ENCODE data around the gene GGCX.
"Not testable (repeated sequence)": the region's sequence is repeated elsewhere in the genome, so short reads cannot be mapped to it uniquely, and the experiment has no call there.

The GGCX gene

GRCh38 chr2:85594715-85595300 is 33.5 kb upstream of the GGCX start:
- FAIRE-seq (no peak), DNase-seq (ENCODE audit: insufficient read length, low spot score) (no peak)

GRCh38 chr2:85593023-85593422 is 31.7 kb upstream of the GGCX start:
- FAIRE-seq = no peak
- DNase-seq (ENCODE audit: insufficient read length, low spot score) = no peak

GRCh38 chr2:85592299-85592698 is 31.0 kb upstream of the GGCX start:
- DNase-seq (ENCODE audit: insufficient read length, low spot score); FAIRE-seq: not testable (repeated sequence)

GRCh38 chr2:85591563-85591962 is 30.3 kb upstream of the GGCX start:
- DNase-seq (ENCODE audit: insufficient read length, low spot score) (no peak), FAIRE-seq (no peak)

GRCh38 chr2:85590950-85591349 is 29.7 kb upstream of the GGCX start:
- DNase-seq (ENCODE audit: insufficient read length, low spot score) = no peak
- FAIRE-seq = no peak

GRCh38 chr2:85589982-85590791 is 28.9 kb upstream of the GGCX start:
- no peak for DNase-seq (ENCODE audit: insufficient read length, low spot score)
- FAIRE-seq = no peak

- no peak for DNase-seq (ENCODE audit: insufficient read length, low spot score)
- FAIRE-seq = no peak
Measured at GRCh38 chr2:85589181-85589580, 27.9 kb upstream of the GGCX start.

- no peak for DNase-seq (ENCODE audit: insufficient read length, low spot score)
- no peak for FAIRE-seq
Measured at GRCh38 chr2:85588645-85589044, 27.4 kb upstream of the GGCX start.

- FAIRE-seq = no peak
Measured at GRCh38 chr2:85588236-85588635, 26.9 kb upstream of the GGCX start.

GRCh38 chr2:85585781-85586105 is 24.4 kb upstream of the GGCX start:
- FAIRE-seq (no peak), DNase-seq (ENCODE audit: insufficient read length, low spot score) (peak; percentile 33)

More at GRCh38 chr2:85588236-85588635, 26.9 kb upstream of the GGCX start:
- DNase-seq (ENCODE audit: insufficient read length, low spot score) = no peak

- DNase-seq (ENCODE audit: insufficient read length, low spot score) (peak; percentile 83), FAIRE-seq (peak; percentile 67)
Measured at GRCh38 chr2:85584857-85585780, 23.8 kb upstream of the GGCX start.

GRCh38 chr2:85584354-85584856 is 23.1 kb upstream of the GGCX start, which contains the start of gene VAMP5:
Gene VAMP5, plus strand, starts transcription at chr2:85584431. Its CDS starts 60 bp downstream, at chr2:85584491.
- DNase-seq (ENCODE audit: insufficient read length, low spot score) (no peak), FAIRE-seq (no peak)

GRCh38 chr2:85583667-85584353 is 22.5 kb upstream of the GGCX start:
- DNase-seq (ENCODE audit: insufficient read length, low spot score) = no peak
- FAIRE-seq = no peak

- no peak for DNase-seq (ENCODE audit: insufficient read length, low spot score)
Measured at GRCh38 chr2:85582492-85582891, 21.2 kb upstream of the GGCX start.

GRCh38 chr2:85580206-85580605 is 18.9 kb upstream of the GGCX start:
- DNase-seq (ENCODE audit: insufficient read length, low spot score) (no peak), FAIRE-seq (no peak)

More at GRCh38 chr2:85582492-85582891, 21.2 kb upstream of the GGCX start:
- FAIRE-seq = no peak

GRCh38 chr2:85579266-85579935 is 18.1 kb upstream of the GGCX start:
- no peak for DNase-seq (ENCODE audit: insufficient read length, low spot score)
- no peak for FAIRE-seq

- FAIRE-seq = no peak
- DNase-seq (ENCODE audit: insufficient read length, low spot score) = no peak
Measured at GRCh38 chr2:85578243-85579180, 17.2 kb upstream of the GGCX start.

- DNase-seq (ENCODE audit: insufficient read length, low spot score) (no peak), FAIRE-seq (no peak)
Measured at GRCh38 chr2:85577386-85578242, 16.3 kb upstream of the GGCX start, which contains the start of gene VAMP8. Gene VAMP8, plus strand, starts transcription at chr2:85577586. Its CDS starts 61 bp downstream, at chr2:85577647.

Measured in HTR-8/SVneo (cell line).